ENCODE measurements around the gene ANTXRL. TPM values are rescaled to one million over a fixed set of nuclear protein-coding genes. Genes with fewer than 3 reads are reported as not detected.

Gene ANTXRL
- total RNA-seq, 1 donor from 2014 or later = not detected

Other genes with a start within 250 kb of the ANTXRL start
- not detected for gene MSMB, start 240.7 kb upstream of the ANTXRL start, total RNA-seq
- 179 TPM for gene ANXA8L1, start 88.8 kb downstream of the ANTXRL start, total RNA-seq
- 0.49 TPM for gene NPY4R, start 179.0 kb downstream of the ANTXRL start, total RNA-seq

Measured in vagina (tissue), 1 donor.